GM12878 (cell line): ENCODE results near the gene BHLHE23. TPM values are rescaled to one million over a fixed set of nuclear protein-coding genes. Genes with fewer than 3 reads are reported as not detected.

Experiments used
- ATAC-seq: fragments of 200-7000 bp; cut with Tn5 transposase; 3 replicates; pipeline ENCODE4 v1.9.1; 2020; ENCODE audit warnings: mild to moderate bottlenecking, moderate library complexity
- BruUV-seq: library from RNA; stranded (reverse); fragments of 400-500 nt; replicated peaks from 2 replicates; lab custom pipeline; 2021; lab: Mats Ljungman, UMichigan
- CTCF ChIA-PET: fragments of 300-600 bp; sonication (Branson Sonifier 250); formaldehyde crosslinking; extraction: SDS; loops from one replicate; lab custom pipeline; 2021; ENCODE audit warnings: inconsistent platforms; lab: Yijun Ruan, JAX
- POLR2A ChIA-PET: fragments of 350-600 bp; formaldehyde crosslinking; extraction: SDS; loops from one replicate; lab custom pipeline; 2021; ENCODE audit warnings: inconsistent platforms; lab: Charles Lee
- RAD21 ChIA-PET: fragments of 300-600 bp; sonication (Branson Sonifier 250); formaldehyde crosslinking; loops from one replicate; lab custom pipeline; 2023; ENCODE audit warnings: antibody characterized with exemption; ENCODE audit not compliant: unreplicated experiment; lab: Charles Lee
- SMC1A ChIA-PET: fragments of 300-600 bp; sonication (Branson Sonifier 250); formaldehyde crosslinking; loops from one replicate; lab custom pipeline; 2023; ENCODE audit not compliant: unreplicated experiment, uncharacterized antibody; lab: Charles Lee
- DNase-seq: peaks from one replicate; pipeline ENCODE4 v3.0.0-alpha.2; 2011; ENCODE audit warnings: low read depth, low spot score
- FAIRE-seq: peaks from 3 replicates; lab custom pipeline; 2011; peaks lifted over from hg19 to GRCh38; lab: Jason Lieb, UNC
- H2AFZ ChIP-seq: 2 replicates; pipeline ENCODE4 v1.6.0; 2011; ENCODE audit warnings: low read depth, low read length, control low read depth; ENCODE audit not compliant: control insufficient read depth
- H3K27ac ChIP-seq: 2 replicates; pipeline ENCODE4 v1.5.1; 2011; ENCODE audit warnings: control low read depth; ENCODE audit not compliant: control insufficient read depth, insufficient read depth
- H3K27me3 ChIP-seq, 2 experiments: replicated peaks in 1 of 2; 2 replicates each; pipeline versions ENCODE4 v1.6.0 to v1.6.1; 2011; ENCODE audit warnings: low read length in 1 of 2; ENCODE audit not compliant: control insufficient read depth in 2 of 2, insufficient read depth in 2 of 2
- H3K36me3 ChIP-seq, 2 experiments: 2 replicates each; pipeline ENCODE4 v1.5.1; 2011; ENCODE audit warnings: low read length in 1 of 2; ENCODE audit not compliant: control insufficient read depth in 2 of 2, insufficient read depth in 2 of 2
- H3K4me1 ChIP-seq: 2 replicates; pipeline ENCODE4 v1.6.1; 2011; ENCODE audit warnings: mild to moderate bottlenecking, low read length, moderate library complexity, mixed read lengths; ENCODE audit not compliant: control insufficient read depth, insufficient read depth
- H3K4me2 ChIP-seq: 2 replicates; pipeline ENCODE4 v1.6.0; 2011; ENCODE audit warnings: control low read depth; ENCODE audit not compliant: control insufficient read depth, insufficient read depth
- H3K4me3 ChIP-seq: fragments of 200-600 bp; sonication (generic); 2 replicates; pipeline ENCODE4 v1.5.1; 2016
- H3K79me2 ChIP-seq: 2 replicates; pipeline ENCODE4 v1.6.0; 2011; ENCODE audit warnings: low read length; ENCODE audit not compliant: control insufficient read depth, insufficient read depth
- H3K9ac ChIP-seq: 2 replicates; pipeline ENCODE4 v1.8.0; 2011; ENCODE audit warnings: low read length, control low read depth, mixed read lengths; ENCODE audit not compliant: control insufficient read depth, insufficient read depth
- H3K9me3 ChIP-seq: replicated peaks from 3 replicates; pipeline ENCODE4 v1.5.1; 2011; ENCODE audit warnings: mild to moderate bottlenecking, low read length; ENCODE audit not compliant: control insufficient read depth, insufficient read depth
- H4K20me1 ChIP-seq: 2 replicates; pipeline ENCODE4 v1.6.0; 2011; ENCODE audit not compliant: control insufficient read depth, insufficient read depth
- BMI1 ChIP-seq: fragments of 450-650 bp; IDR thresholded peaks from 2 replicates; pipeline ENCODE4 v1.6.1; 2016; ENCODE audit warnings: mild to moderate bottlenecking, moderate library complexity, borderline replicate concordance
- ETV6 ChIP-seq, 2 experiments: fragments of 450-650 bp in 1 of 2; IDR thresholded peaks in 1 of 2; conservative IDR thresholded peaks in 1 of 2; 2 replicates each; pipeline ENCODE4 v1.6.1; 2014; ENCODE audit warnings: antibody characterized with exemption in 1 of 2, borderline replicate concordance in 1 of 2, low read depth in 1 of 2, mild to moderate bottlenecking in 1 of 2, moderate library complexity in 1 of 2
- FOXK2 ChIP-seq: fragments of 450-650 bp; IDR thresholded peaks from 2 replicates; pipeline ENCODE4 v1.6.1; 2017; ENCODE audit warnings: mild to moderate bottlenecking, moderate library complexity
- HDGF ChIP-seq: fragments of 450-650 bp; IDR thresholded peaks from 2 replicates; pipeline ENCODE4 v1.6.1; 2016; ENCODE audit warnings: antibody characterized with exemption
- MXI1 ChIP-seq: fragments of 150-350 bp; IDR thresholded peaks from 2 replicates; pipeline ENCODE4 v1.6.1; 2011; ENCODE audit warnings: low read depth, mild to moderate bottlenecking, inconsistent platforms, low read length, improper control_type of control experiment
- NBN ChIP-seq: fragments of 450-650 bp; IDR thresholded peaks from 2 replicates; pipeline ENCODE4 v1.6.1; 2016
- PAX8 ChIP-seq: fragments of 450-650 bp; IDR thresholded peaks from 2 replicates; pipeline ENCODE4 v1.6.1; 2017; ENCODE audit warnings: mild to moderate bottlenecking, moderate library complexity
- PML ChIP-seq: IDR thresholded peaks from 2 replicates; pipeline ENCODE4 v1.6.1; 2012; ENCODE audit warnings: low read length, inconsistent platforms
- POU2F2 ChIP-seq: IDR thresholded peaks from 3 replicates; pipeline ENCODE4 v1.6.1; 2011; ENCODE audit warnings: low read depth, mild to moderate bottlenecking, low read length, borderline replicate concordance
- SMAD5 ChIP-seq: IDR thresholded peaks from 2 replicates; pipeline ENCODE4 v1.6.1; 2016; ENCODE audit warnings: antibody characterized with exemption, low read depth
- SREBF1 ChIP-seq: IDR thresholded peaks from 2 replicates; pipeline ENCODE4 v1.6.1; 2012; ENCODE audit warnings: mild to moderate bottlenecking, low read length
- SUPT20H ChIP-seq: IDR thresholded peaks from 2 replicates; pipeline ENCODE4 v1.6.1; 2011; ENCODE audit warnings: low read depth, mild to moderate bottlenecking, low read length, moderate library complexity, borderline replicate concordance; ENCODE audit not compliant: control insufficient read depth
- YY1 ChIP-seq: IDR thresholded peaks from 2 replicates; pipeline ENCODE4 v1.6.1; 2011; ENCODE audit warnings: low read depth, mild to moderate bottlenecking, low read length
- WGBS: methylation state at CpG from one replicate; pipeline ENCODE4 v1.1.6; 2016; ENCODE audit warnings: low lambda C conversion rate; ENCODE audit not compliant: insufficient replicate concordance, insufficient coverage; ENCODE audit errors: missing lambda C conversion rate; 5-methylcytosine and 5-hydroxymethylcytosine counted together
- in situ Hi-C: fragments of 300-500 bp; cut with MboI; formaldehyde crosslinking; loops from 9 replicates; pipeline ENCODE4 v1.14.3; 2018; ENCODE audit warnings: mixed read lengths
- intact Hi-C: fragments of 100-400 bp; cut with micrococcal nuclease; formaldehyde crosslinking; loops from one replicate; pipeline ENCODE4 v1.14.2; 2022; ENCODE audit not compliant: unreplicated experiment
- polyA plus RNA-seq, 11 experiments: library from polyadenylated mRNA; depleted of rRNA in 4 of 11; unstranded in 6 of 11; stranded (reverse) in 5 of 11; fragments of >200 nt; fragmentation: Nextera tagmentation in 4 of 11; fragmentation: Illumina TruSeq in 1 of 11; extraction: Ambion mirVana in 4 of 11; extraction: Trizol in 1 of 11; gene quantifications; 1 replicate in 1 of 11; 2 replicates in 10 of 11; pipeline versions ENCODE4 v1.2.1 to v1.2.3, GENCODE V29; 2011 to 2016; ENCODE audit warnings: inconsistent platforms in 2 of 11, missing spikeins in 2 of 11, low read depth in 1 of 11
- total RNA-seq, 4 experiments: library from RNA; depleted of rRNA in 3 of 4; stranded (reverse); fragments of >200 nt in 3 of 4; fragmentation: Illumina TruSeq in 1 of 4; extraction: Trizol in 1 of 4; gene quantifications; 2 replicates each; pipeline versions ENCODE4 v1.2.1 to v1.2.3, GENCODE V29; 2013 to 2021
- TF ChIP-seq, protein P1 (sequence below): IDR thresholded peaks from 2 replicates; pipeline ENCODE4 v1.6.1; 2011; ENCODE audit warnings: low read depth, low read length, improper control_type of control experiment, borderline replicate concordance

The BHLHE23 gene
- total and polyA plus RNA-seq, 10 of the 15 experiments (the other 5 are each of a cell fraction or from before 2014, with no cell fraction given), result 0.28 to 0.33 TPM; not detected in 8

DNA sequence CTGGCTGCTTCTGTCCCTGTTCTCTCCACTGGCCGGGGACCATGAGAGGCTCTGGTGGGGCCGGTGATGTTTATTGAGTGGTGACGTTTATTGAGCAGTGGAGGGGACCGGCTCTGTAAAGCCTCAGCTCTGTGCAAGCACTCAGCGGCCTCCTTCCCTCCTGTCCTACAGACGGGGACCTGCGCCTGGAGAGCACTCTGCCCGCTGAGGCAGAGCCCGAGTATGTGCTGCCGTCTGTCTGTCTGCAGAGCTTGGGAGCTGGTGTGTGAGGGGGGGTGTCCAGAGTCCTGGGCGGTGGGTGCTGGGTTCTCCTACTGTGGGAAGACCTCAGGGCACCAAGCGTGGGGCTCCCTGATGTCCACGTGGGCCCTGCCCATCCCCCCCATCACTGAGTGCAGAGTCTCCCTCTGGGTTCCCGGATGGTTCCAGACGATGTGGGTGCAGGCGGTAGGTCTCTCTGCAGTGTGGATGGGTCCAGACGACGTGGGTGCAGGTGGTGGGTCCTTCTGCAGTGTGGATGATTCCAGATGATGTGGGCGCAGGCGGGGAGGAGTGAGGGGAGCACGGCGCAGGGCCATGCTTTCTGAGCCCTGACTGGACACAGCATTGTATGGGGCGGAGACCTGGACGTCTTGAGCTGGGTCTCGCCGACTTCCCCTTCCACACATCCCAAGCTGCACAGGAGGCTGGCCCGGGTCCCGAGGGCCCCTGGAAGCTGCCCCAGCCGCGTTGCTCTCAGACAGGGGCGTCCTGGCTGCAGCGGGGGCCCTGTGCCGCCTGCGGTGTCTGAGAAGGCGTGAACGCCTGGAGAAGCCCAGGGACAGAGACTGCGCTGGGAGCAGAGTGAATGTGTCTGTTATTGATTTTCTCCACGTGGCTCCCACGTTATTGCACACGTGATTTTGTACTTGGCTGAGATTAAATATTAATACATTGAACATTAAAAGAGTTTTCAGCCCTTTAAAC, 14.9 kb upstream of the BHLHE23 start:
- DNase-seq (no peak), FAIRE-seq (no peak), ATAC-seq (no peak)
- BruUV-seq, result no TSS peak
- no peak overlapping the region for H3K27ac ChIP-seq
- in situ Hi-C loops, result no loop called here
- no peaks in the 10 kb centered on the region for H4K20me1 ChIP-seq
- H2AFZ ChIP-seq, result no peak overlapping the region
- no peaks in the 10 kb centered on the region; the same call in 2 of the 3 replicates for H3K9me3 ChIP-seq
- POLR2A ChIA-PET, result interaction anchor here (1.8 kb wide), 1 partner anchor 10 kb away, joined by 7 read pairs; no protein-coding TSS in a partner anchor
- SMC1A ChIA-PET, result interaction anchor here (0.6 kb wide), 1 partner anchor 10 kb away, joined by 3 read pairs; no protein-coding TSS in a partner anchor
- H3K79me2 ChIP-seq, result peaks cover 11% of the 10 kb centered on the region
- H3K9ac ChIP-seq, result no peak overlapping the region
- CTCF ChIA-PET, result interaction anchor here (2.7 kb wide), 1 partner anchor 10 kb away, joined by 12 read pairs; no protein-coding TSS in a partner anchor
- 82% methylated on average over 39 of the region's 40 CpGs for WGBS
- H3K4me2 ChIP-seq, result no peak overlapping the region
- intact Hi-C loops, result no loop called here
- no peak for TF ChIP-seq NBN
- TF ChIP-seq, all 136 proteins: peak for 0
- RAD21 ChIA-PET, result no interaction called here
- Histone ChIP-seq H3K27me3 (no peaks in the 10 kb centered on the region), H3K4me1 (peaks cover 5% of the 10 kb centered on the region; the same call in 1 of the 2 replicates), H3K4me3 (no peak overlapping the region), H3K36me3 (peaks cover 0 to 1% of the 10 kb centered on the region in 2 experiments; a peak in 3 of 4 replicates)

DNA sequence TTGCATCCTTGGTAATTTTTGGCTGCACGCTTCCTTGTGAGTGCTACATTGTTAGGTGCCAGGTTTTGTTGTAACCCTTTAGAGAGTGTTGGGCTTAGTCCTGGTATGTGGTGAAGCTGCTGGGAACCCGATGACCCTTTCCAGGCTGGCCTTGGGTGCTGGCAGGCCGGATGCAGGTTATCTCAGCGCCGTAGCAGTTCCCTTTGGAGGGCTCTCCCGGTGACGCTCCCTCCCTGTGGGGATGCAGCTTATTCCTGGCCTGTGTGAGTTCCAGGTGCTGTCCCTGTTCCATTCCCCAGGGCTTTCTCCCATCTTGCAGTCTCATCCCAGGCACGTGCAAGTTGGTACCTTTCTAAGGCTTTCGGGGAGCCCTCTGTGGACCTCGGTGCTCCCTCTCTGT, 13.9 kb upstream of the BHLHE23 start:
- Histone ChIP-seq H3K79me2 (peaks cover 17% of the 10 kb centered on the region), H3K4me3 (no peak overlapping the region), H3K9me3 (no peaks in the 10 kb centered on the region; the same call in 2 of the 3 replicates), H3K4me1 (peaks cover 5% of the 10 kb centered on the region; the same call in 1 of the 2 replicates), H2AFZ (no peak overlapping the region), H3K9ac (no peak overlapping the region), H3K27ac (no peak overlapping the region), H4K20me1 (no peaks in the 10 kb centered on the region), H3K36me3 (no peaks in the 10 kb centered on the region; a peak in 2 of 4 replicates), H3K27me3 (no peaks in the 10 kb centered on the region), H3K4me2 (no peak overlapping the region)
- SMC1A ChIA-PET, result interaction anchor here (0.5 kb wide), 1 partner anchor 9 kb away, joined by 3 read pairs; no protein-coding TSS in a partner anchor
- CTCF ChIA-PET, result interaction anchor here (2.7 kb wide), 1 partner anchor 9 kb away, joined by 12 read pairs; no protein-coding TSS in a partner anchor
- intact Hi-C loops (no loop called here), in situ Hi-C loops (no loop called here)
- DNase-seq (no peak), ATAC-seq (no peak), FAIRE-seq (no peak)
- POLR2A ChIA-PET, result no interaction called here
- RAD21 ChIA-PET, result no interaction called here
- 85% methylated on average over 10 of the region's 10 CpGs for WGBS
- BruUV-seq, result no TSS peak
- TF ChIP-seq SREBF1 (no peak), MXI1 (no peak), HDGF (no peak), ETV6 (conservative IDR thresholded peaks at IDR 0.05 in 1 of 2, IDR thresholded peaks at IDR 0.05 in 1 of 2; ENCODE audit: borderline replicate concordance in 1 of 2, low read depth in 1 of 2) (no peak), PML (no peak), SUPT20H (no peak), YY1 (no peak), SMAD5 (no peak), POU2F2 (no peak), BMI1 (no peak), PAX8 (no peak), FOXK2 (no peak)
- TF ChIP-seq, protein P1, sequence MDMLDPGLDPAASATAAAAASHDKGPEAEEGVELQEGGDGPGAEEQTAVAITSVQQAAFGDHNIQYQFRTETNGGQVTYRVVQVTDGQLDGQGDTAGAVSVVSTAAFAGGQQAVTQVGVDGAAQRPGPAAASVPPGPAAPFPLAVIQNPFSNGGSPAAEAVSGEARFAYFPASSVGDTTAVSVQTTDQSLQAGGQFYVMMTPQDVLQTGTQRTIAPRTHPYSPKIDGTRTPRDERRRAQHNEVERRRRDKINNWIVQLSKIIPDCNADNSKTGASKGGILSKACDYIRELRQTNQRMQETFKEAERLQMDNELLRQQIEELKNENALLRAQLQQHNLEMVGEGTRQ, result no peak
